GM23338 (cell line): Measurements from ENCODE around the gene CCDC117. TPM values are rescaled to one million over a fixed set of nuclear protein-coding genes. Genes with fewer than 3 reads are reported as not detected.

Experiments
- ATAC-seq: fragments of 200-7000 bp; cut with Tn5 transposase; 3 replicates; pipeline ENCODE4 v1.9.1; 2020
- DNase-seq: peaks from one replicate; pipeline ENCODE4 v3.0.0-alpha.2; 2015; ENCODE audit warnings: low spot score
- H2AFZ ChIP-seq: fragments of 200-600 bp; sonication (generic); 2 replicates; pipeline ENCODE4 v1.8.0; 2016; ENCODE audit warnings: antibody characterized with exemption, mild to moderate bottlenecking, moderate library complexity
- H3F3A ChIP-seq: fragments of 200-600 bp; sonication (generic); replicated peaks from 2 replicates; pipeline ENCODE4 v1.8.0; 2017; ENCODE audit warnings: antibody characterized with exemption, mixed run types, low read depth
- H3K27ac ChIP-seq: fragments of 200-600 bp; sonication (generic); 2 replicates; pipeline ENCODE4 v1.6.1; 2016; ENCODE audit warnings: low read depth
- H3K27me3 ChIP-seq: fragments of 200-600 bp; sonication (generic); 2 replicates; pipeline ENCODE4 v1.8.0; 2016; ENCODE audit warnings: mild to moderate bottlenecking, mixed run types, moderate library complexity; ENCODE audit not compliant: insufficient read depth
- H3K36me3 ChIP-seq: fragments of 200-600 bp; sonication (generic); 2 replicates; pipeline ENCODE4 v1.8.0; 2016; ENCODE audit warnings: mild to moderate bottlenecking; ENCODE audit not compliant: insufficient read depth
- H3K4me1 ChIP-seq: fragments of 200-600 bp; sonication (generic); 2 replicates; pipeline ENCODE4 v1.8.0; 2016; ENCODE audit warnings: mild to moderate bottlenecking, moderate library complexity; ENCODE audit not compliant: insufficient read depth
- H3K4me2 ChIP-seq: fragments of 200-600 bp; sonication (generic); 2 replicates; pipeline ENCODE4 v1.7.1; 2017; ENCODE audit warnings: mixed run types
- H3K4me3 ChIP-seq: fragments of 200-600 bp; sonication (generic); 2 replicates; pipeline ENCODE4 v1.6.1; 2016; ENCODE audit warnings: mixed run types
- H3K79me2 ChIP-seq: fragments of 200-600 bp; sonication (generic); replicated peaks from 2 replicates; pipeline ENCODE4 v1.8.0; 2017; ENCODE audit warnings: mild to moderate bottlenecking; ENCODE audit not compliant: insufficient read depth
- H3K9me2 ChIP-seq: fragments of 200-600 bp; sonication (generic); 2 replicates; pipeline ENCODE4 v1.8.0; 2017; ENCODE audit not compliant: insufficient read depth
- H4K20me1 ChIP-seq: fragments of 200-600 bp; sonication (generic); replicated peaks from 2 replicates; pipeline ENCODE4 v1.8.0; 2017; ENCODE audit warnings: mild to moderate bottlenecking; ENCODE audit not compliant: insufficient read depth
- H3K27ac Mint-ChIP-seq: 2 replicates; pipeline ENCODE4 v1.8.0; 2020; ENCODE audit warnings: inconsistent platforms, mild to moderate bottlenecking, moderate library complexity, mixed read lengths
- H3K27me3 Mint-ChIP-seq: 3 replicates; pipeline ENCODE4 v1.8.0; 2022; ENCODE audit warnings: low read depth, mild to moderate bottlenecking, moderate library complexity, mixed read lengths, inconsistent platforms; ENCODE audit not compliant: insufficient read depth, poor library complexity
- H3K36me3 Mint-ChIP-seq: 3 replicates; pipeline ENCODE4 v1.8.0; 2021; ENCODE audit warnings: low read depth, mild to moderate bottlenecking, inconsistent platforms, moderate library complexity, mixed read lengths
- H3K4me1 Mint-ChIP-seq: 3 replicates; pipeline ENCODE4 v1.8.0; 2020; ENCODE audit warnings: mild to moderate bottlenecking, inconsistent platforms, mixed read lengths
- H3K4me3 Mint-ChIP-seq: 3 replicates; pipeline ENCODE4 v1.8.0; 2021; ENCODE audit warnings: moderate library complexity, mild to moderate bottlenecking, inconsistent platforms, mixed read lengths
- H3K9me3 Mint-ChIP-seq: 3 replicates; pipeline ENCODE4 v1.8.0; 2020; ENCODE audit warnings: moderate library complexity, mild to moderate bottlenecking, inconsistent platforms, mixed read lengths
- CTCF ChIP-seq, 2 experiments: fragments of 200-600 bp in 1 of 2; sonication (generic) in 1 of 2; conservative IDR thresholded peaks; 2 replicates each; pipeline versions ENCODE4 v1.5.1 to v1.6.1; 2016 to 2017; ENCODE audit warnings: antibody characterized with exemption in 2 of 2, low read depth in 2 of 2, mild to moderate bottlenecking in 2 of 2, moderate library complexity in 1 of 2
- EZH2 ChIP-seq: fragments of 200-600 bp; sonication (generic); IDR thresholded peaks from one replicate; pipeline ENCODE4 v1.8.0; 2017; ENCODE audit warnings: antibody characterized with exemption, mild to moderate bottlenecking, low read depth; ENCODE audit not compliant: unreplicated experiment
- POLR2AphosphoS5 ChIP-seq: IDR thresholded peaks from 2 replicates; pipeline ENCODE4 v1.6.1; 2016; ENCODE audit warnings: antibody characterized with exemption, low read depth
- REST ChIP-seq: IDR thresholded peaks from one replicate; pipeline ENCODE4 v1.6.1; 2018; ENCODE audit warnings: antibody characterized with exemption; ENCODE audit not compliant: unreplicated experiment
- ZNF114 ChIP-seq: fragments of 250-450 bp; sonication (Bioruptor Pico); IDR thresholded peaks from 2 replicates; pipeline ENCODE4 v1.5.0; 2020; ENCODE audit warnings: mild to moderate bottlenecking, moderate library complexity
- ZNF331 ChIP-seq: fragments of 250-450 bp; sonication (Bioruptor Pico); IDR thresholded peaks from 2 replicates; pipeline ENCODE4 v1.5.0; 2020; ENCODE audit warnings: low read depth, mild to moderate bottlenecking, moderate library complexity
- ZNF462 ChIP-seq: fragments of 250-450 bp; sonication (Bioruptor Pico); IDR thresholded peaks from 2 replicates; pipeline ENCODE4 v1.5.0; 2020; ENCODE audit warnings: mild to moderate bottlenecking, moderate library complexity
- polyA plus RNA-seq: library from polyadenylated mRNA; unstranded; fragments of >200 nt; fragmentation: Nextera tagmentation; extraction: Ambion mirVana; gene quantifications from 2 replicates; pipeline ENCODE4 v1.2.1, GENCODE V29; 2016
- total RNA-seq: library from RNA; depleted of rRNA; stranded (reverse); fragments of >200 nt; shearing (Covaris generic); gene quantifications from 2 replicates; pipeline ENCODE4 v1.2.3, GENCODE V29; 2014

CCDC117 gene
- total and polyA plus RNA-seq, 2 experiments from 2014 or later, result 23.9 to 54.1 TPM

GRCh38 chr22:28728002-28728401 is 44.5 kb upstream of the CCDC117 start:
- no peak overlapping the region for H3K4me3 Mint-ChIP-seq
- peaks cover 3% of the 10 kb centered on the region for H4K20me1 ChIP-seq
- no peaks in the 10 kb centered on the region for H3K27me3 ChIP-seq
- peaks cover 6% of the 10 kb centered on the region for H3K27me3 Mint-ChIP-seq
- H3K36me3 ChIP-seq, result peaks cover 33% of the 10 kb centered on the region
- H3K27ac Mint-ChIP-seq, result no peak overlapping the region; the same call in 1 of the 2 replicates
- DNase-seq, result no peak
- H2AFZ ChIP-seq, result no peak overlapping the region
- peaks cover 24% of the 10 kb centered on the region for H3K79me2 ChIP-seq
- H3K9me3 Mint-ChIP-seq, result no peaks in the 10 kb centered on the region
- no peak overlapping the region for H3K4me2 ChIP-seq
- peaks cover 75% of the 10 kb centered on the region for H3K36me3 Mint-ChIP-seq
- peaks cover 7% of the 10 kb centered on the region; the same call in 1 of the 2 replicates for H3F3A ChIP-seq
- H3K9me2 ChIP-seq, result no peaks in the 10 kb centered on the region
- no peaks in the 10 kb centered on the region for H3K4me1 ChIP-seq
- no peaks in the 10 kb centered on the region; the same call in 2 of the 3 replicates for H3K4me1 Mint-ChIP-seq
- no peak overlapping the region for H3K27ac ChIP-seq
- H3K4me3 ChIP-seq, result no peak overlapping the region
- TF ChIP-seq CTCF (conservative IDR thresholded peaks at IDR 0.05; ENCODE audit: low read depth in 2 of 2) (no peak), ZNF331 (no peak), EZH2 (no peak), REST (no peak), POLR2AphosphoS5 (no peak), ZNF462 (CRISPR knock-in tag) (no peak), ZNF114 (CRISPR knock-in tag) (no peak)
- no peak for ATAC-seq
